COR-L47 (cell line): ENCODE measurements around the gene CDC42EP1.
"Not testable (repeated sequence)": the region's sequence is repeated elsewhere in the genome, so short reads cannot be mapped to it uniquely, and the experiment has no call there.

Experiments
- DNase-seq: peaks from one replicate; lab custom pipeline; 2025; lab: John Stamatoyannopoulos, UW

CDC42EP1 gene

GRCh38 chr22:37588546-37589215, 28.4 kb downstream of the CDC42EP1 start:
- peak; percentile 57 for DNase-seq

- no peak for DNase-seq
These were observed 29.4 kb downstream of the CDC42EP1 start for GRCh38 chr22:37589636-37590035.

GRCh38 chr22:37591081-37591480, 30.8 kb downstream of the CDC42EP1 start:
- not testable (repeated sequence) for DNase-seq

- no peak for DNase-seq
These were observed 31.6 kb downstream of the CDC42EP1 start for GRCh38 chr22:37591823-37592404.

GRCh38 chr22:37594237-37594636, 34.0 kb downstream of the CDC42EP1 start:
- DNase-seq: no peak

GRCh38 chr22:37599153-37599552, 38.9 kb downstream of the CDC42EP1 start:
- no peak for DNase-seq

GRCh38 chr22:37601203-37601539, 40.9 kb downstream of the CDC42EP1 start:
- no peak for DNase-seq

GRCh38 chr22:37601540-37602442, 41.5 kb downstream of the CDC42EP1 start:
- DNase-seq: no peak

- not testable (repeated sequence) for DNase-seq
These were observed 42.4 kb downstream of the CDC42EP1 start for GRCh38 chr22:37602546-37603277.

GRCh38 chr22:37604074-37604473, 43.8 kb downstream of the CDC42EP1 start:
- DNase-seq: no peak

GRCh38 chr22:37604875-37605274, 44.6 kb downstream of the CDC42EP1 start:
- no peak for DNase-seq

- DNase-seq: peak; percentile 87
These were observed 47.0 kb downstream of the CDC42EP1 start for GRCh38 chr22:37607010-37607934.

- no peak for DNase-seq
These were observed 47.7 kb downstream of the CDC42EP1 start for GRCh38 chr22:37607935-37608476.

- peak; percentile 100 for DNase-seq
These were observed 48.4 kb downstream of the CDC42EP1 start, which contains the start of gene GGA1 for GRCh38 chr22:37608477-37609239. TSS of gene GGA1 (plus strand) at chr22:37608834. CDS start at chr22:37608861, 27 bp downstream.

GRCh38 chr22:37609240-37610152, 49.2 kb downstream of the CDC42EP1 start:
- no peak for DNase-seq

- DNase-seq: not testable (repeated sequence)
These were observed 49.8 kb downstream of the CDC42EP1 start for GRCh38 chr22:37610153-37610475.

GRCh38 chr22:37610480-37611129, 50.3 kb downstream of the CDC42EP1 start:
- no peak for DNase-seq

- no peak for DNase-seq
These were observed 50.9 kb downstream of the CDC42EP1 start for GRCh38 chr22:37611207-37611606.
